IPS DF 6.9 (cell line): ENCODE measurements around the gene USP32.
"Not testable (repeated sequence)": the region's sequence is repeated elsewhere in the genome, so short reads cannot be mapped to it uniquely, and the experiment has no call there.

Experiments
- DNase-seq: peaks from one replicate; pipeline ENCODE4 v3.0.0-alpha.2; 2013; ENCODE audit warnings: low read depth, low spot score
- H3K27ac ChIP-seq: one replicate; pipeline ENCODE4 v1.5.1; 2013; ENCODE audit warnings: low read length, control low read depth
- H3K27me3 ChIP-seq: 2 replicates; pipeline ENCODE4 v1.6.1; 2013; ENCODE audit warnings: mild to moderate bottlenecking, low read length; ENCODE audit not compliant: control insufficient read depth, insufficient read depth
- H3K36me3 ChIP-seq: 2 replicates; pipeline ENCODE4 v1.6.1; 2013; ENCODE audit warnings: low read length; ENCODE audit not compliant: control insufficient read depth, insufficient read depth
- H3K4me1 ChIP-seq: 2 replicates; pipeline ENCODE4 v1.6.1; 2013; ENCODE audit warnings: low read length; ENCODE audit not compliant: control insufficient read depth, insufficient read depth
- H3K4me3 ChIP-seq: 2 replicates; pipeline ENCODE4 v1.5.1; 2013; ENCODE audit warnings: mild to moderate bottlenecking, low read length
- H3K9me3 ChIP-seq: 2 replicates; pipeline ENCODE4 v1.6.1; 2013; ENCODE audit warnings: low read length, inconsistent platforms; ENCODE audit not compliant: control insufficient read depth, insufficient read depth
- WGBS: extraction: QIAGEN DNeasy Blood & Tissue Kit; methylation state at CpG from one replicate; pipeline ENCODE4 v1.1.7; 2013; ENCODE audit warnings: mixed read lengths, missing lambda C conversion rate; ENCODE audit not compliant: insufficient read length, insufficient coverage; 5-methylcytosine and 5-hydroxymethylcytosine counted together

The USP32 gene

DNA sequence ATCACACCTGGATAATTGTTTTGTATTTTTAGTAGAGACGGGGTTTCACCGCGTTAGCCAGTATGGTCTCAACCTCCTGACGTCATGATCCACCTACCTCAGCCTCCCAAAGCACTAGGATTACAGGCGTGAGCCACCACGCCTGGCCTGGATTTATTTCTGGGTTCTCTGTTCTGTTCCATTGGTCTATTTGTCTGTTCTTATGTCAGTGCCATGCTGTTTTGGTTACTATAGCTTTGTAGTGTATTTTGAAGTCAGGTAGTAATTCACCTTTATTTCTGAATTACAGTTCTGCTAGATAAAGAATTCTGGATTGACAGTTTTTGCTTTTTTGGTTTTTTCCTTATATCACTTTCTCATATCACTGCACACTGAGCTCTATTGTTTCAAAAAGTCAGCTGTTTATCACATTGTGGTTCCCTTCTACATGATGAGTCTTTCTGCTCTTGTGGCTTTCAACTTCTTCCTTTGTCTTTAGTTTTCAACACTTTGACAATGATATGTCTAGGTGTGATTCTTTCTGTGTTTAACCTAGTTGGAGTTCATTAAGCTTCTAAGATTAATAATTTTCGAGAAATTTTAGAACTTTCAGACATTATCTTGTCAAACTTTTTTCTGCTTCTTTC, 144.0 kb downstream of the USP32 start:
- WGBS, result no CpG with 5 or more reads among the region's 7 CpGs

DNA sequence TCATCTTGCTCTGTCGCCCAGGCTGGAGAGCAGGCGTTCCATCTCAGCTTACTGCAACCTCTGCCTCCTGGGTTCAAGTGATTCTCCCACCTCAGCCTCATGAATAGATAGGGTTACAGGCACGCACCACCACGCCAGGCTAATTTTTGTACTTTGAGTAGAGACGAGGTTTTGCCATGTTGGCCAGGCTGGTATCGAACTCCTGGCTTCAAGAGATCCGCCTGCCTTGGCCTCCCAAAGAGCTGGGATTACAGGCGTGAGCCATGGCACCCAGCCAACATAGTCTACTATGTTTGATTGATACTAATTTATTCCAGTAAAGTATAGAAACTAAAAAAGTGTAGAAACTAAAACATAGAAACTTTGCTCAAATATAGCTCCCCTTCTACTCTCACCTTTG, 147.3 kb downstream of the USP32 start:
- no CpG with 5 or more reads among the region's 8 CpGs for WGBS
- Histone ChIP-seq H3K27ac (no peak overlapping the region), H3K4me3 (no peak overlapping the region), H3K4me1 (no peaks in the 10 kb centered on the region), H3K36me3 (peaks cover 8% of the 10 kb centered on the region; the same call in 1 of the 2 replicates), H3K9me3 (no peaks in the 10 kb centered on the region), H3K27me3 (no peaks in the 10 kb centered on the region)
- no peak for DNase-seq

More for the DNA sequence above, 144.0 kb downstream of the USP32 start:
- H3K36me3 ChIP-seq, result peaks cover 8% of the 10 kb centered on the region; the same call in 1 of the 2 replicates
- no peak overlapping the region for H3K4me3 ChIP-seq
- H3K9me3 ChIP-seq, result no peaks in the 10 kb centered on the region
- no peak for DNase-seq
- no peaks in the 10 kb centered on the region for H3K4me1 ChIP-seq
- no peak overlapping the region for H3K27ac ChIP-seq
- H3K27me3 ChIP-seq, result no peaks in the 10 kb centered on the region

DNA sequence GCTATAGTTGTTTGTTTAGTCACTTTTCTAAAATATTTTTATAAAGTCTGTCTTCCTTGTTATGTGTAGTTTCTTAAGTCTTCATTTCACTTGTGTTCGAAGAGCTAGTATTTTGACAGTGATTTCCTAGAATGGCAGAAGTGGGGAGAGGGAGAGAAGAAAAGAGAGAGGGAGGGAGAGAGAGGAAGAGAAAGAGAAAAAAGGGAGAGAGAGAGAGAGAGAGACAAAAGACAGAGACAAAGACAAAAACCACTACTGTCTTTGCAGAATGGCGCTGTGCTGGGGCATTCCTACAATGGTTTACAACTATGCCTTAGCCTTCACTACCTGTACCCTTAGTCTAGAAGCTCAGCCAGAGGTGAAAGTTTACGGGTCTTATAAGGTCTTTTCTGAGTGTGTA, 151.6 kb downstream of the USP32 start:
- no peak overlapping the region for H3K4me3 ChIP-seq
- H3K9me3 ChIP-seq, result no peaks in the 10 kb centered on the region
- WGBS, result no CpG with 5 or more reads among the region's 3 CpGs
- DNase-seq, result no peak
- H3K27me3 ChIP-seq, result no peaks in the 10 kb centered on the region
- H3K27ac ChIP-seq, result no peak overlapping the region
- no peaks in the 10 kb centered on the region for H3K36me3 ChIP-seq
- no peaks in the 10 kb centered on the region for H3K4me1 ChIP-seq

DNA sequence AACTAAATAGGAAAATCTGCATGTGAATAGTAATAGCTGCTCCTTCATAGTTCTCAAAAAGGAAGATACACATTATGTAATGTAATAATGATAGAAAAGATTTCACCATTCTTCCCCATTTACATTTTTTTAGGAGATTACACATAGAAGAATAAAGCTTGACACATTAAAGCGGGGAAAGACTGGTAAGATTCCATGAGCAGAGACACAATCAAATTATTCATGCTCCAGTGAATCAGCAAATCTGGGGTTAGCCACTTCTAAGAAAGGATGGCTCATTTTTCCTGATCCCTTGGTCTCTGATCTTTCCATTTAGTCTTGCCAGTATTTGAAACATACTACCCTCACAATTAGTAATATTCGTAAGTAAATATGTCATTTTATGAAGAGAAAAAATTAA, 160.2 kb downstream of the USP32 start:
- H3K4me3 ChIP-seq, result no peak overlapping the region
- no peaks in the 10 kb centered on the region for H3K27me3 ChIP-seq
- H3K36me3 ChIP-seq, result no peaks in the 10 kb centered on the region; the same call in 1 of the 2 replicates
- WGBS, result no CpG with 5 or more reads among the region's 2 CpGs
- H3K27ac ChIP-seq, result no peak overlapping the region
- DNase-seq, result no peak
- H3K4me1 ChIP-seq, result no peaks in the 10 kb centered on the region
- no peaks in the 10 kb centered on the region for H3K9me3 ChIP-seq

DNA sequence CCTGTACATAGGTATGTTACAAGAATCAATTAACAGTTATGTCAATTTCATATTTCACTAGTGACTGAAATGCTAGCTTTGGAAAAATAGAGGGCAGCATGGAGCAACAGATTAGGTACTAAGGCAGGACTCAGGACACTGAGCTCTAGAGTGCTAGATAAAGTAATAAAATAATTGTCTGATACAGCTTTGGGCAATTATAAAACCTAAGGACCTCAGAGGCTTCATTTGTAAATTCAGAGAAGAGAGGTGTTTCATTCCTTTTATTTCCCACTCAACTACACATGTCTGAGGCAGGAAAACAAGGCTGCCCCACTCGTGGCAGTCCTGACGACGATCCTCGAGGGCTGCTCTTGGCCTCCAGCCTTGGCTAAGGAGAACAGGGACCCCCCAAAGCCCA, 160.7 kb downstream of the USP32 start:
- H3K27ac ChIP-seq, result no peak overlapping the region
- DNase-seq, result no peak
- H3K27me3 ChIP-seq, result no peaks in the 10 kb centered on the region
- H3K4me1 ChIP-seq, result no peaks in the 10 kb centered on the region
- no peaks in the 10 kb centered on the region; the same call in 1 of the 2 replicates for H3K36me3 ChIP-seq
- no peak overlapping the region for H3K4me3 ChIP-seq
- WGBS, result no CpG with 5 or more reads among the region's 4 CpGs
- no peaks in the 10 kb centered on the region for H3K9me3 ChIP-seq

DNA sequence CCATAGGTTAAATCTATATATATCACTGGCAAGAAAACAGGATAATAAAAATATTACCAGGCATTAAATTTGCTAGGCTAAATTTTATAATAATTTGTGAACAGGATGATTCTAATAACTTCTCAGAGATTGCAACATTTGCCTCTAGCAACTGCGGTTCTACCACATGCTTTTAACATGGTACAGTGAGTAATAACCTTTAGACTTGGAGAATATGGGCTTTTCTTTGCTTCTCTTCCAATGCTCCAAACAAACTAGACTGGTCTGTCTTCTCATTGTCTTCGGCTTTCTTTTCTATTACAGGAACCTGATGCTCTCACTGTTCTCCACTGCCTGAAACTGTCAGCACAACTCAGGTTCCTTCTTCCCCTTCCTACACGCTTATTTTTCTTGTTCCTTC, 161.6 kb downstream of the USP32 start:
- DNase-seq, result no peak
- no peaks in the 10 kb centered on the region for H3K4me1 ChIP-seq
- H3K27me3 ChIP-seq, result no peaks in the 10 kb centered on the region
- no peak overlapping the region for H3K4me3 ChIP-seq
- WGBS, result no CpG with 5 or more reads among the region's 3 CpGs
- H3K27ac ChIP-seq, result no peak overlapping the region
- H3K9me3 ChIP-seq, result no peaks in the 10 kb centered on the region
- H3K36me3 ChIP-seq, result no peaks in the 10 kb centered on the region; the same call in 1 of the 2 replicates

DNA sequence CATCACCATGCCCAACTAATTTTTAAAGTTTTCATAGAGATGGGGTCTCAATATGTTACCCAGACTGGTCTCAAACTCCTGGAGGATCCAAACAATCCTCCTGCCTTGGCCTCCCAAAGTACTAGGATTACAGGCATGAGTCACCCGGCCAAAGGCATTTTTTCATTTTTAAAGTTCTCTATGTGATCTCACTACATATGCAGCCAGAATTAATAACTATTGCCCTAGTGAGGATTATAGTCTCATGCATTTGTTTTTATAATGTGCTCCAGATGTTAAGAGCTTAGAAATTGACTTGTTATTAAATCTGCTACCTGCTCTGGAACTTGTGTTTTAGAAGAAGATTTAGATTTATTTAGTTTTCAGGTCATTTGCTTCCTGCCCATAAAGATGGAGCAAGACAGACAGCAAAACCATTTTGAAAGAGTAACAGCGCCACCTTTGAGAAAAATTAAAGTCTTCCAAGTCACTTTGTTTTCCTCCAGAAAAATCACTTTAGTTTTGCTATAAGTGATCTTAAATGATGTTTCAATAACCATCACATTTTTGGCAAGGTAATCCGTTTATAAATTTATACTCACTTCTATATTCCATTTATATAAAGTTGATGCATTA, 162.6 kb downstream of the USP32 start:
- no peaks in the 10 kb centered on the region for H3K9me3 ChIP-seq
- DNase-seq, result no peak
- no CpG with 5 or more reads among the region's 3 CpGs for WGBS

DNA sequence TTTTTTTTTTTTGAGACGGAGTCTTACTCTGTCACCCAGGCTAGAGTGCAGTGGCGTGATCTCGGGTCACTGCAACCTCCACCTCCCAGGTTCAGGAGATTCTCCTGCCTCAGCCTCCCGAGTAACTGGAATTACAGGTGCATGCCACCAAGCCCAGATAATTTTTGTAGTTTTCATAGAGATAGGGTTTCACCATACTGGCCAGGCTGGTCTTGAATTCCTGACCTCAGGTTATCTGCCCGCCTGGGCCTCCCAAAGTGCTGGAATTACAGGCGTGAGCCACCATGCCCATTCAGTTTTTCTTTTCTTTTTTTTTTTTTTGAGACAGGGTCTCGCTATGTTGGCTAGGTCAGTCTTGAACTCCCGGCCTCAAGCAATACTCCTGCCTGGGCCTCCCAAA, 164.7 kb downstream of the USP32 start:
- no CpG with 5 or more reads among the region's 8 CpGs for WGBS
- H3K27me3 ChIP-seq, H3K4me3 ChIP-seq, H3K9me3 ChIP-seq, H3K4me1 ChIP-seq, H3K36me3 ChIP-seq, H3K27ac ChIP-seq, DNase-seq: not testable (repeated sequence)

More for the DNA sequence above, 162.6 kb downstream of the USP32 start:
- no peaks in the 10 kb centered on the region for H3K4me1 ChIP-seq
- no peaks in the 10 kb centered on the region for H3K27me3 ChIP-seq
- H3K27ac ChIP-seq, result no peak overlapping the region
- H3K4me3 ChIP-seq, result no peak overlapping the region
- peaks cover 2% of the 10 kb centered on the region; the same call in 1 of the 2 replicates for H3K36me3 ChIP-seq

DNA sequence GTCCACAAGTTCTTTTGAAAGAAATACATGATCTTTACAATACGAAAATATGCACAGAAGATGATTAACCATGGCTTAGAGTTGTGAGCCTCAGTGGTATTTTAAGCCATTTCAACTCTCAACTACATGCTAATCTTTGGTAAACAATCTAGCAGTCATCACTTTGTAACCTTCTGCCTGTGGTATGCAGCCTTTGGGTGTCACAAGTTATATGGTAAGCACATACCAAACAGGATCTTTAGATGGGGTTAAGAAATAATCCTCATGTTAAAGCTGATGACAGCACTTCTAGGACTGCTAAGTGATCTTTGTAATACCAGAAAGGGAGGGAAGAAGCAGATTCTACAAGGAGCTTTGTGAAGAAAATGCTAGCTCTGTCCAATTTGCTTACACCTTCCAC, 167.9 kb downstream of the USP32 start:
- H3K36me3 ChIP-seq, result peaks cover 5% of the 10 kb centered on the region; the same call in 1 of the 2 replicates
- no peaks in the 10 kb centered on the region for H3K4me1 ChIP-seq
- DNase-seq, result no peak
- no peak overlapping the region for H3K4me3 ChIP-seq
- WGBS, result no CpG with 5 or more reads among the region's 1 CpG
- no peaks in the 10 kb centered on the region for H3K27me3 ChIP-seq
- H3K27ac ChIP-seq, result no peak overlapping the region
- no peaks in the 10 kb centered on the region for H3K9me3 ChIP-seq

DNA sequence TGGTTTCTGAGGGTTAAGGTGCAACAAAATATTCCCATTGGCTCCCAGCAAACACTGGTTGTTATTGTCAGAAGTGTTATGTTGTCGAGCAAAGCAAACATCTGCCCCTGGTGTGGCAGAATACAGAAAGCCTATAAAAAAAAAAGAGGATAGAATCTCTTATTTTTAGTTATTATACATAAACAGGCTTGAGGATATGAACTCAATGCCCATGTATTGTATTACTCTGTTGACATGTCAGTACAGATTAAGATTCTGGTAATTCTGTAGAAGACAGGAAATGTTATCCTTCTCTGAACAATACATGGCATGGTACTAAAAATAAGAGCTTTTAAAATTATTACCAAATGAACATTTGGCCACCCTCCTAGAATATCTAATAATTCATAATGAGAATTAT, 168.5 kb downstream of the USP32 start:
- Histone ChIP-seq H3K4me1 (no peaks in the 10 kb centered on the region), H3K27ac (no peak overlapping the region), H3K4me3 (no peak overlapping the region), H3K9me3 (no peaks in the 10 kb centered on the region), H3K27me3 (no peaks in the 10 kb centered on the region), H3K36me3 (peaks cover 5% of the 10 kb centered on the region; the same call in 1 of the 2 replicates)
- no CpG with 5 or more reads among the region's 1 CpG for WGBS
- no peak for DNase-seq

DNA sequence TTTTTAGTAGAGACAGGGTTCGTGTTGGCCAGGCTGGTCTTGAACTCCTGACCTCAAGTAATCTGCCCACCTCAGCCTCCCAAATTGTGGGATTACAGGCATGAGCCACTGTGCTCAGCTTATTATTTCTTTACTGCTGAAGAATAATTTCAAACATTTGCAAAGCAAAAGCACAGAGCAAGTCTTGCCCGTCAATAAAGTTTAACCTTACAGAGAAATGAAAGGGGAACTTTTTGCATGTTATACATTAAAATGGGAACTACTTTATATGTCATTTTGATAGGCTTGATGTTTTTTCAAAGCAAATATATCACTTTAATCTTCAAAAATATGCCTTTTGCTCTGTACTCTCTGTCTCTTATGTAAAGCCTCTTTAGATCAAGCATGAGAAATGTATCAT, 173.2 kb downstream of the USP32 start:
- H3K9me3 ChIP-seq, H3K36me3 ChIP-seq, H3K4me1 ChIP-seq, H3K27ac ChIP-seq, H3K27me3 ChIP-seq, DNase-seq, H3K4me3 ChIP-seq: not testable (repeated sequence)
- WGBS, result no CpG with 5 or more reads among the region's 2 CpGs
